BLaER1 (cell line): ENCODE results near the gene PTN.

Source experiments
- H3K27ac ChIP-seq: shearing (Covaris generic); formaldehyde crosslinking; 2 replicates; pipeline ENCODE4 v1.8.1; 2022
- H3K27me3 ChIP-seq: shearing (Covaris generic); formaldehyde crosslinking; 2 replicates; pipeline ENCODE4 v1.8.1; 2022
- H3K36me3 ChIP-seq: shearing (Covaris generic); formaldehyde crosslinking; 2 replicates; pipeline ENCODE4 v1.8.1; 2022
- H3K4me1 ChIP-seq: shearing (Covaris generic); formaldehyde crosslinking; 2 replicates; pipeline ENCODE4 v1.8.1; 2022
- H3K4me2 ChIP-seq: shearing (Covaris generic); formaldehyde crosslinking; 2 replicates; pipeline ENCODE4 v1.8.1; 2022
- H3K4me3 ChIP-seq: shearing (Covaris generic); formaldehyde crosslinking; 2 replicates; pipeline ENCODE4 v1.8.1; 2022
- H3K9ac ChIP-seq: shearing (Covaris generic); formaldehyde crosslinking; 2 replicates; pipeline ENCODE4 v1.8.1; 2022
- H3K9me3 ChIP-seq: shearing (Covaris generic); formaldehyde crosslinking; 2 replicates; pipeline ENCODE4 v1.8.1; 2022
- H4K20me1 ChIP-seq: shearing (Covaris generic); formaldehyde crosslinking; 2 replicates; pipeline ENCODE4 v1.8.1; 2022
- Cebpa-rat ChIP-seq: shearing (Covaris generic); IDR thresholded peaks from 2 replicates; pipeline ENCODE4 v1.8.1; 2022

PTN gene

GRCh38 chr7:137343281-137343841 is at the start of gene PTN:
Gene PTN, minus strand, starts transcription at chr7:137343733. Its CDS starts 88,760 bp downstream, at chr7:137254973.
- H3K9me3 ChIP-seq = no peaks in the 10 kb centered on the region
- H3K4me3 ChIP-seq = no peak within 1 kb of the TSS
- no peaks in the 10 kb centered on the region for H3K27me3 ChIP-seq
- TF ChIP-seq Cebpa-rat = no peak
- H4K20me1 ChIP-seq = no peaks in the 10 kb centered on the region
- H3K4me2 ChIP-seq = no peak within 1 kb of the TSS
- H3K4me1 ChIP-seq = no peaks in the 10 kb centered on the region
- no peak within 1 kb of the TSS for H3K27ac ChIP-seq
- H3K36me3 ChIP-seq = no peaks in the 10 kb centered on the region
- H3K9ac ChIP-seq = no peak within 1 kb of the TSS

GRCh38 chr7:137390076-137390475 is 46.5 kb upstream of the PTN start:
- no peaks in the 10 kb centered on the region for H3K27me3 ChIP-seq
- no peak for TF ChIP-seq Cebpa-rat
- no peak overlapping the region for H3K27ac ChIP-seq
- H3K4me1 ChIP-seq = peaks cover 4% of the 10 kb centered on the region; the same call in 1 of the 2 replicates
- no peaks in the 10 kb centered on the region for H4K20me1 ChIP-seq
- H3K9ac ChIP-seq = no peak overlapping the region
- H3K9me3 ChIP-seq = no peaks in the 10 kb centered on the region
- H3K4me3 ChIP-seq = no peak overlapping the region
- H3K36me3 ChIP-seq = no peaks in the 10 kb centered on the region
- H3K4me2 ChIP-seq = no peak overlapping the region

- no peaks in the 10 kb centered on the region for H4K20me1 ChIP-seq
- H3K4me3 ChIP-seq = no peak overlapping the region
- H3K4me2 ChIP-seq = no peak overlapping the region
- no peaks in the 10 kb centered on the region for H3K36me3 ChIP-seq
- no peak overlapping the region for H3K27ac ChIP-seq
- peaks cover 4% of the 10 kb centered on the region; the same call in 1 of the 2 replicates for H3K4me1 ChIP-seq
- H3K9me3 ChIP-seq = no peaks in the 10 kb centered on the region
- no peak for TF ChIP-seq Cebpa-rat
- H3K27me3 ChIP-seq = no peaks in the 10 kb centered on the region
- no peak overlapping the region for H3K9ac ChIP-seq
Observed at GRCh38 chr7:137388916-137389315, 45.4 kb upstream of the PTN start.

GRCh38 chr7:137386966-137387365 is 43.4 kb upstream of the PTN start:
- no peaks in the 10 kb centered on the region for H3K27me3 ChIP-seq
- no peaks in the 10 kb centered on the region for H4K20me1 ChIP-seq
- no peak overlapping the region for H3K9ac ChIP-seq
- no peaks in the 10 kb centered on the region for H3K9me3 ChIP-seq
- H3K4me1 ChIP-seq = no peaks in the 10 kb centered on the region
- H3K27ac ChIP-seq = no peak overlapping the region
- no peak overlapping the region for H3K4me2 ChIP-seq
- no peak overlapping the region for H3K4me3 ChIP-seq
- no peak for TF ChIP-seq Cebpa-rat
- H3K36me3 ChIP-seq = no peaks in the 10 kb centered on the region

GRCh38 chr7:137381045-137381444 is 37.5 kb upstream of the PTN start:
- Histone ChIP-seq H4K20me1 (no peaks in the 10 kb centered on the region), H3K27ac (no peak overlapping the region), H3K4me3 (no peak overlapping the region), H3K9me3 (no peaks in the 10 kb centered on the region), H3K27me3 (no peaks in the 10 kb centered on the region), H3K9ac (no peak overlapping the region), H3K4me2 (no peak overlapping the region), H3K36me3 (no peaks in the 10 kb centered on the region), H3K4me1 (no peaks in the 10 kb centered on the region)
- no peak for TF ChIP-seq Cebpa-rat

GRCh38 chr7:137373507-137373906 is 30.0 kb upstream of the PTN start:
- Histone ChIP-seq H3K4me2 (no peak overlapping the region), H3K9ac (no peak overlapping the region), H3K27me3 (no peaks in the 10 kb centered on the region), H3K4me3 (no peak overlapping the region), H3K36me3 (no peaks in the 10 kb centered on the region), H3K4me1 (no peaks in the 10 kb centered on the region), H3K9me3 (no peaks in the 10 kb centered on the region), H3K27ac (no peak overlapping the region), H4K20me1 (no peaks in the 10 kb centered on the region)
- TF ChIP-seq Cebpa-rat = no peak

- Histone ChIP-seq H3K36me3 (no peaks in the 10 kb centered on the region), H3K27ac (no peak overlapping the region), H3K4me1 (no peaks in the 10 kb centered on the region), H4K20me1 (no peaks in the 10 kb centered on the region), H3K9me3 (no peaks in the 10 kb centered on the region), H3K27me3 (no peaks in the 10 kb centered on the region), H3K4me3 (no peak overlapping the region), H3K9ac (no peak overlapping the region), H3K4me2 (no peak overlapping the region)
- no peak for TF ChIP-seq Cebpa-rat
Observed at GRCh38 chr7:137371616-137372015, 28.1 kb upstream of the PTN start.

GRCh38 chr7:137366995-137367394 is 23.5 kb upstream of the PTN start:
- no peaks in the 10 kb centered on the region for H4K20me1 ChIP-seq
- H3K9me3 ChIP-seq = peaks cover 21% of the 10 kb centered on the region
- no peak for TF ChIP-seq Cebpa-rat
- H3K4me2 ChIP-seq = no peak overlapping the region
- H3K4me3 ChIP-seq = no peak overlapping the region
- no peaks in the 10 kb centered on the region for H3K4me1 ChIP-seq
- H3K27me3 ChIP-seq = no peaks in the 10 kb centered on the region
- no peaks in the 10 kb centered on the region for H3K36me3 ChIP-seq
- H3K9ac ChIP-seq = no peak overlapping the region
- H3K27ac ChIP-seq = no peak overlapping the region

GRCh38 chr7:137363683-137364082 is 20.1 kb upstream of the PTN start:
- H4K20me1 ChIP-seq = no peaks in the 10 kb centered on the region
- no peak overlapping the region for H3K4me3 ChIP-seq
- no peak for TF ChIP-seq Cebpa-rat
- H3K9me3 ChIP-seq = peaks cover 54% of the 10 kb centered on the region
- no peak overlapping the region for H3K4me2 ChIP-seq
- no peak overlapping the region for H3K27ac ChIP-seq
- no peak overlapping the region for H3K9ac ChIP-seq
- no peaks in the 10 kb centered on the region for H3K27me3 ChIP-seq
- H3K4me1 ChIP-seq = no peaks in the 10 kb centered on the region
- no peaks in the 10 kb centered on the region for H3K36me3 ChIP-seq

GRCh38 chr7:137360087-137360679 is 16.6 kb upstream of the PTN start:
- TF ChIP-seq Cebpa-rat = no peak; the same call in 1 of the 2 replicates
- H3K9me3 ChIP-seq = peaks cover 66% of the 10 kb centered on the region

More at GRCh38 chr7:137360087-137360679, 16.6 kb upstream of the PTN start:
- Histone ChIP-seq H3K27me3 (no peaks in the 10 kb centered on the region), H4K20me1 (no peaks in the 10 kb centered on the region), H3K4me3 (no peak overlapping the region), H3K36me3 (no peaks in the 10 kb centered on the region), H3K27ac (no peak overlapping the region), H3K4me2 (no peak overlapping the region), H3K4me1 (no peaks in the 10 kb centered on the region), H3K9ac (no peak overlapping the region)
